SW 1271 (cell line): ENCODE measurements around the gene ACOT8.
A peak's percentile ranks its signal among the peaks of the same experiment; 100 is the strongest.
"Not testable (repeated sequence)": the region's sequence is repeated elsewhere in the genome, so short reads cannot be mapped to it uniquely, and the experiment has no call there.

Source experiments
- DNase-seq, 2 experiments: peaks; one replicate each; lab custom pipeline; 2025; lab: John Stamatoyannopoulos, UW

ACOT8 gene

GRCh38 chr20:45852326-45852725, 4.9 kb downstream of the ACOT8 start:
- no peak for DNase-seq

- DNase-seq: no peak
Observed at GRCh38 chr20:45851501-45851900, 5.7 kb downstream of the ACOT8 start.

GRCh38 chr20:45850926-45851325, 6.3 kb downstream of the ACOT8 start:
- DNase-seq: no peak

GRCh38 chr20:45850238-45850637, 7.0 kb downstream of the ACOT8 start:
- no peak for DNase-seq

- no peak for DNase-seq
Observed at GRCh38 chr20:45848969-45849582, 8.1 kb downstream of the ACOT8 start.

- DNase-seq: no peak
Observed at GRCh38 chr20:45848421-45848820, 8.8 kb downstream of the ACOT8 start.

GRCh38 chr20:45845452-45845851, 11.7 kb downstream of the ACOT8 start:
- no peak for DNase-seq

GRCh38 chr20:45843506-45843905, 13.7 kb downstream of the ACOT8 start:
- DNase-seq: no peak

- no peak for DNase-seq
Observed at GRCh38 chr20:45842169-45842812, 14.9 kb downstream of the ACOT8 start.

- DNase-seq: no peak
Observed at GRCh38 chr20:45841407-45842129, 15.6 kb downstream of the ACOT8 start.

GRCh38 chr20:45840700-45841198, 16.4 kb downstream of the ACOT8 start:
- no peak for DNase-seq

- DNase-seq: no peak
Observed at GRCh38 chr20:45836841-45837240, 20.4 kb downstream of the ACOT8 start.

GRCh38 chr20:45835825-45836224, 21.4 kb downstream of the ACOT8 start:
- DNase-seq: no peak

GRCh38 chr20:45835329-45835765, 21.8 kb downstream of the ACOT8 start:
- DNase-seq: no peak

- no peak for DNase-seq
Observed at GRCh38 chr20:45834797-45835161, 22.4 kb downstream of the ACOT8 start.

- peak; percentile 53 to 63 for DNase-seq
Observed at GRCh38 chr20:45833883-45834796, 23.1 kb downstream of the ACOT8 start.

GRCh38 chr20:45833030-45833882, 23.9 kb downstream of the ACOT8 start, which contains the start of gene SNX21:
Gene SNX21 (plus strand): TSS chr20:45833799. CDS start chr20:45833920, 121 bp downstream.
- peak; percentile 76 to 88 for DNase-seq

GRCh38 chr20:45832619-45833018, 24.6 kb downstream of the ACOT8 start:
- no peak for DNase-seq

GRCh38 chr20:45829673-45830106, 27.5 kb downstream of the ACOT8 start:
- DNase-seq: not testable (repeated sequence)

- DNase-seq: no peak
Observed at GRCh38 chr20:45828589-45828988, 28.6 kb downstream of the ACOT8 start.

- no peak for DNase-seq
Observed at GRCh38 chr20:45827712-45828111, 29.5 kb downstream of the ACOT8 start.
